ENCODE data around the gene CD38. TPM values are rescaled to one million over a fixed set of nuclear protein-coding genes. Genes with fewer than 3 reads are reported as not detected.

Gene CD38
- total RNA-seq, 2 donors from 2014 or later: 0.78 to 2.6 TPM

GRCh38 chr4:15777697-15778288 lies 335 bp upstream of the CD38 start:
- peaks cover 16% of the 10 kb centered on the region for H3K4me1 ChIP-seq
- H3K36me3 ChIP-seq (replicated peaks in 1 of 2; ENCODE audit: insufficient read depth in 1 of 2, low read depth in 2 of 2): no peaks in the 10 kb centered on the region
- no peak for ATAC-seq
- H3K27ac ChIP-seq: no peak overlapping the region
- WGBS, 2 donors: 70 to 77% methylated on average over 7 of the region's 7 CpGs
- DNase-seq: no peak
- TF ChIP-seq POLR2A (IDR thresholded peaks at IDR 0.05) (no peak), CTCF (IDR thresholded peaks at IDR 0.05) (no peak)
- intact Hi-C loops (cut with DNase I): no loop called here
- H3K4me3 ChIP-seq: no peak overlapping the region
- H3K9me3 ChIP-seq: no peaks in the 10 kb centered on the region
- no peaks in the 10 kb centered on the region for H3K27me3 ChIP-seq

- intact Hi-C loops (cut with DNase I): no loop called here
- H3K4me3 ChIP-seq: peak overlapping the region in 1 of 2 donors; percentile 41
- H3K36me3 ChIP-seq (replicated peaks in 1 of 2; ENCODE audit: insufficient read depth in 1 of 2, low read depth in 2 of 2): no peaks in the 10 kb centered on the region
- TF ChIP-seq POLR2A (IDR thresholded peaks at IDR 0.05) (no peak), CTCF (IDR thresholded peaks at IDR 0.05) (peak in 4 of 7 experiments; percentile 4 to 38 (median 12))
- WGBS, 2 donors: 0 to 1% methylated on average over 14 of the region's 14 CpGs
- peak; percentile 16 to 56 (median 24) for DNase-seq
- no peaks in the 10 kb centered on the region for H3K27me3 ChIP-seq
- no peaks in the 10 kb centered on the region for H3K9me3 ChIP-seq
- H3K27ac ChIP-seq: no peak overlapping the region
- ATAC-seq: peak; percentile 55
- peaks cover 16% of the 10 kb centered on the region for H3K4me1 ChIP-seq
Measured at GRCh38 chr4:15779306-15779705, 1.2 kb downstream of the CD38 start.

- TF ChIP-seq POLR2A (IDR thresholded peaks at IDR 0.05): no peak
- no peak for TF ChIP-seq CTCF (IDR thresholded peaks at IDR 0.05)
- ATAC-seq: no peak
- H3K36me3 ChIP-seq (replicated peaks in 1 of 2; ENCODE audit: insufficient read depth in 1 of 2, low read depth in 2 of 2): no peaks in the 10 kb centered on the region
- intact Hi-C loops (cut with DNase I): no loop called here
- no peaks in the 10 kb centered on the region for H3K27me3 ChIP-seq
- no peak overlapping the region for H3K27ac ChIP-seq
- peaks cover 16% of the 10 kb centered on the region for H3K4me1 ChIP-seq
- DNase-seq: no peak
- H3K9me3 ChIP-seq: no peaks in the 10 kb centered on the region
- 60 to 67% methylated on average over 1 of the region's 1 CpG for WGBS, 2 donors
- H3K4me3 ChIP-seq: no peak overlapping the region
Measured at GRCh38 chr4:15779809-15780208, 1.7 kb downstream of the CD38 start.

- no peak for ATAC-seq
- Histone ChIP-seq H3K27ac (no peak overlapping the region), H3K9me3 (no peaks in the 10 kb centered on the region), H3K27me3 (no peaks in the 10 kb centered on the region), H3K36me3 (replicated peaks in 1 of 2; ENCODE audit: insufficient read depth in 1 of 2, low read depth in 2 of 2) (no peaks in the 10 kb centered on the region), H3K4me1 (peaks cover 16% of the 10 kb centered on the region), H3K4me3 (no peak overlapping the region)
- TF ChIP-seq POLR2A (IDR thresholded peaks at IDR 0.05) (no peak), CTCF (IDR thresholded peaks at IDR 0.05) (no peak)
- intact Hi-C loops (cut with DNase I): no loop called here
- 61 to 77% methylated on average over 6 of the region's 6 CpGs for WGBS, 2 donors
- DNase-seq: no peak
Measured at GRCh38 chr4:15781427-15782095, 3.4 kb downstream of the CD38 start.

GRCh38 chr4:15783676-15784075 lies 5.5 kb downstream of the CD38 start:
- no peak overlapping the region for H3K27ac ChIP-seq
- H3K4me1 ChIP-seq: peaks cover 11% of the 10 kb centered on the region
- H3K4me3 ChIP-seq: no peak overlapping the region
- H3K9me3 ChIP-seq: no peaks in the 10 kb centered on the region
- no peaks in the 10 kb centered on the region for H3K36me3 ChIP-seq (replicated peaks in 1 of 2; ENCODE audit: insufficient read depth in 1 of 2, low read depth in 2 of 2)
- no peak for TF ChIP-seq POLR2A (IDR thresholded peaks at IDR 0.05)
- TF ChIP-seq CTCF (IDR thresholded peaks at IDR 0.05): no peak
- 55 to 69% methylated on average over 4 of the region's 4 CpGs for WGBS, 2 donors
- no peak for DNase-seq
- intact Hi-C loops (cut with DNase I): no loop called here
- no peak for ATAC-seq
- no peaks in the 10 kb centered on the region for H3K27me3 ChIP-seq

All from body of pancreas (tissue), 4 donors.